Measurements from ENCODE around the gene RMC1. TPM values are rescaled to one million over a fixed set of nuclear protein-coding genes. Genes with fewer than 3 reads are reported as not detected.

Gene RMC1
- total RNA-seq, 1 donor from 2014 or later: 28.5 TPM

DNA sequence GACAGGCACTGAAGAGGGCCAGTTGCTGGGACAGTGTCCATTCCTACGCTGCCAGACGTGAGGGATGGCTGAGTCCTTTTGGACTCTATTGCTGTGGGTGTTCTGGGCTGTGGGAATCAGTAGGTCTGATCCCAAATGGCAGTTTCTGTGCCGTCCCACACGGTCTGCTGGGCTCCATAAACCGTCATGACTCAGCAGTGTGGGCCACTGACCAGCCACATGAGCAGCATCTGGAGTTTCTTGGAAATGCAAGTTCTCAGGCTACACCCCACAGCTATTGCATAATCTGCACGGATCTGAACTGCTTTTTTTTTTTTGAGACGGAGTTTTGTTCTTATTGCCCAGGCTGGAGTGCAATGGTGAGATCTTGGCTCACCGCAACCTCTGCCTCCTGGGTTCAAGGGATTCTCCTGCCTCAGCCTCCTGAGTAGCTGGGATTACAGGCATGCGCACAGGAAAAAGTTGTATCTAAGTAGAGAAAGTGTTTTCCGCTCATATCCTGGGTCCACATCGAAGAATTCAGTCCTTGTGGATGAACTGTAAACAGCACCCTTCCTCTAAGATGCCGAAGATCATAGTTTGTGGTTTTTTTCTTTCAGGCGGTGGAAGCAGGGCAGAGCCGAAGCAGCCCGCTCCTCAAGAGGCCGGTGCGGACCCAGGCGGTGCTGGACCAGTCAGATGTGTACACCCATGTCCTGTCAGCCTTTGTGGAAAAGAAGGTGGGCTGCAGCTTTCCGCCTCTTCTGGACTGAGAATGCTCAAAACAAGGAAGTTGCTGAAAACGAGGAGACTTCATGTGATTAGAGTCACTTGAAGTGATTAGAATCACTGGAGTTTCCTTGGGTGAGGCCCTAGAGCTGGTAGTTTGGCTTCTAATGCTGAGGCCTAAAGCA is 25.5 kb downstream of the RMC1 start:
- no peak overlapping the region for H3K4me3 Mint-ChIP-seq (ENCODE audit: low read depth)
- DNase-seq (ENCODE audit: low spot score, unreplicated experiment): no peak
- no peaks in the 10 kb centered on the region for H3K27me3 Mint-ChIP-seq
- TF ChIP-seq, protein P1, sequence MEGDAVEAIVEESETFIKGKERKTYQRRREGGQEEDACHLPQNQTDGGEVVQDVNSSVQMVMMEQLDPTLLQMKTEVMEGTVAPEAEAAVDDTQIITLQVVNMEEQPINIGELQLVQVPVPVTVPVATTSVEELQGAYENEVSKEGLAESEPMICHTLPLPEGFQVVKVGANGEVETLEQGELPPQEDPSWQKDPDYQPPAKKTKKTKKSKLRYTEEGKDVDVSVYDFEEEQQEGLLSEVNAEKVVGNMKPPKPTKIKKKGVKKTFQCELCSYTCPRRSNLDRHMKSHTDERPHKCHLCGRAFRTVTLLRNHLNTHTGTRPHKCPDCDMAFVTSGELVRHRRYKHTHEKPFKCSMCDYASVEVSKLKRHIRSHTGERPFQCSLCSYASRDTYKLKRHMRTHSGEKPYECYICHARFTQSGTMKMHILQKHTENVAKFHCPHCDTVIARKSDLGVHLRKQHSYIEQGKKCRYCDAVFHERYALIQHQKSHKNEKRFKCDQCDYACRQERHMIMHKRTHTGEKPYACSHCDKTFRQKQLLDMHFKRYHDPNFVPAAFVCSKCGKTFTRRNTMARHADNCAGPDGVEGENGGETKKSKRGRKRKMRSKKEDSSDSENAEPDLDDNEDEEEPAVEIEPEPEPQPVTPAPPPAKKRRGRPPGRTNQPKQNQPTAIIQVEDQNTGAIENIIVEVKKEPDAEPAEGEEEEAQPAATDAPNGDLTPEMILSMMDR (IDR thresholded peaks at IDR 0.05; ENCODE audit: unreplicated experiment): no peak
- no peaks in the 10 kb centered on the region for H3K9me3 Mint-ChIP-seq (ENCODE audit: low read depth)
- no peaks in the 10 kb centered on the region for H3K4me1 Mint-ChIP-seq (ENCODE audit: low read depth)
- peaks cover 29% of the 10 kb centered on the region for H3K36me3 Mint-ChIP-seq (ENCODE audit: insufficient read depth)
- peak overlapping the region; percentile 13 for H3K27ac Mint-ChIP-seq

DNA sequence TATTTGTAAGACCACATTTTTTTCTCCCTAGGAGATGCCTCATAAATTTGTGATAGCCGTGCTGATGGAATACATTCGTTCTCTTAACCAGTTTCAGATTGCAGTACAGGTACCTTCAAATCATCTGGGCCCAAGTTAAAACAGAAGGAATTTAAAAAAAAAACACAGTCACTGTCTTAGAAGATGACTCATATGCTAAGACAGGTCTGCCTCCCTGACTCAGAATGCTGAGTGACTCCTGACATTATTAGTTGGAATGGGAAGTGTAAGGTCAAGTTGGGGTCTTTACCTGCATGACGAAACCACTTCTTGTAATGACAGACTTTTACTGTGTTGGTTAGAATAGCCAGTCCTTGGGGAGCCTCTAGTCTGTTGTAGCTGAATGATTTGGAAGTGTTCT is 26.3 kb downstream of the RMC1 start:
- Mint-ChIP-seq H3K4me1 (ENCODE audit: low read depth) (no peaks in the 10 kb centered on the region), H3K27me3 (no peaks in the 10 kb centered on the region), H3K27ac (peak overlapping the region; percentile 13), H3K4me3 (ENCODE audit: low read depth) (no peak overlapping the region), H3K36me3 (ENCODE audit: insufficient read depth) (peaks cover 24% of the 10 kb centered on the region), H3K9me3 (ENCODE audit: low read depth) (no peaks in the 10 kb centered on the region)
- TF ChIP-seq, protein P1 (IDR thresholded peaks at IDR 0.05; ENCODE audit: unreplicated experiment): no peak
- DNase-seq (ENCODE audit: low spot score, unreplicated experiment): no peak

DNA sequence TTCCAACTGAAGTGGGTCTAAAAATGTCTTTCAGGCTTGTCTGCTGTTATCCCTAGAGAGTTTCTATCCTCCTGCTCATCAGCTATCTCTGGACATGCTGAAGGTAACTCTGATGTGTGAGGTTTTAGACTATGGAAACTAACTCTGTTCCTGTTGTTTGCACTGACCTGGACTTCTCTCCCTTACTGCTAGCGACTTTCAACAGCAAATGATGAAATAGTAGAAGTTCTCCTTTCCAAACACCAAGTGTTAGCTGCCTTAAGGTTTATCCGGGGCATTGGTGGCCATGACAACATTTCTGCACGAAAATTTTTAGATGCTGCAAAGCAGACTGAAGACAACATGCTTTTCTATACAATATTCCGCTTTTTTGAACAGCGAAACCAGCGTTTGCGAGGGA is 26.9 kb downstream of the RMC1 start:
- H3K27me3 Mint-ChIP-seq: no peaks in the 10 kb centered on the region
- no peak overlapping the region for H3K4me3 Mint-ChIP-seq (ENCODE audit: low read depth)
- peaks cover 23% of the 10 kb centered on the region for H3K36me3 Mint-ChIP-seq (ENCODE audit: insufficient read depth)
- no peaks in the 10 kb centered on the region for H3K9me3 Mint-ChIP-seq (ENCODE audit: low read depth)
- TF ChIP-seq, protein P1 (IDR thresholded peaks at IDR 0.05; ENCODE audit: unreplicated experiment): no peak
- no peak for DNase-seq (ENCODE audit: low spot score, unreplicated experiment)
- no peaks in the 10 kb centered on the region for H3K4me1 Mint-ChIP-seq (ENCODE audit: low read depth)
- no peak overlapping the region for H3K27ac Mint-ChIP-seq

DNA sequence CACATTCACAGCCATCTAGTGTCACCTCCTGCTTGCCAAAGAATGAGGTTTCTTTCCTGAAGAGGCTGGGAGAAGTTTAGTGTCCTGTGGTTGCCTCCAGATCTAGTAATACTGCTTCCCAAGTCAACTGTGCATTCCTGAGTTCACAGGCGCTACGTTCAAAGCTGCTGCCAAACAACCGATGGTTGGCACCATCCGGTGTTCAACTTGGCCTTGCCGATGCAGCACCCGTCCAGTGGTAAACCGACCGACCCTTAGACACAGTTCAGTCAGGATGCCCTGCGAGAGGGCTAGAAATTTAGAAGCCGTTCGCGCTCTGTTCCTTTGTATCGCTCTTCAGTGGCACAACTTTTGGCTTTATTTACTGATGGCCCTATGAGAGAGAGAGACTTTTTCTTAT is 28.6 kb downstream of the RMC1 start:
- peaks cover 23% of the 10 kb centered on the region for H3K36me3 Mint-ChIP-seq (ENCODE audit: insufficient read depth)
- H3K4me3 Mint-ChIP-seq (ENCODE audit: low read depth): no peak overlapping the region
- H3K4me1 Mint-ChIP-seq (ENCODE audit: low read depth): no peaks in the 10 kb centered on the region
- H3K27ac Mint-ChIP-seq: peak overlapping the region; percentile 3
- TF ChIP-seq, protein P1 (IDR thresholded peaks at IDR 0.05; ENCODE audit: unreplicated experiment): no peak
- DNase-seq (ENCODE audit: low spot score, unreplicated experiment): no peak
- H3K27me3 Mint-ChIP-seq: no peaks in the 10 kb centered on the region
- no peaks in the 10 kb centered on the region for H3K9me3 Mint-ChIP-seq (ENCODE audit: low read depth)

DNA sequence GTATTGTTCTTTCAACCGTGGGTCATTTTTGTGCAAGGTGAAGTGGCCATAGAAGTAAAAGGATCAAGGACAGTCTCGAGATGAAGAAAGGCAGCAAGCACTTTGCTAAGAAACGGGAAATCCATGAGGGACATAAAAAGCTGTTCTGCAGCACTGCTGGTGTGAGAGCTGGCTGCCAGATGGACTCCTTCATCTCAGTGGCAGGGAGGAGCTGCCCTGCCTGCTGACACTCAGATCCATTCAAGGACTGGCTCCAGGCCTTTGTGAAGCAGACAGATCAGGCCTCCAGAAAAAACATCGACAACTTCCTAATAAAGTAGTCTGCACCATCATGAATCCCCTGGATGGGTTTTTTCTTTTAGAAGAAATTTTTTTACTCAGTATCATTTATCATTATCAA is 29.5 kb downstream of the RMC1 start:
- Mint-ChIP-seq H3K4me3 (ENCODE audit: low read depth) (no peak overlapping the region), H3K36me3 (ENCODE audit: insufficient read depth) (peaks cover 25% of the 10 kb centered on the region)

More for the DNA sequence above, 29.5 kb downstream of the RMC1 start:
- Mint-ChIP-seq H3K27me3 (no peaks in the 10 kb centered on the region), H3K9me3 (ENCODE audit: low read depth) (no peaks in the 10 kb centered on the region), H3K4me1 (ENCODE audit: low read depth) (no peaks in the 10 kb centered on the region), H3K27ac (no peak overlapping the region)
- DNase-seq (ENCODE audit: low spot score, unreplicated experiment): no peak
- TF ChIP-seq, protein P1 (IDR thresholded peaks at IDR 0.05; ENCODE audit: unreplicated experiment): no peak
